HEK293 (cell line): ENCODE data around the gene CDH12.

Source experiments
- KLF8 ChIP-seq: fragments of 450-650 bp; formaldehyde crosslinking; IDR thresholded peaks from 2 replicates; pipeline ENCODE4 v1.5.1; 2016; ENCODE audit warnings: missing biosample characterization, missing genetic modification characterization
- PBX3 ChIP-seq: sonication (generic); formaldehyde crosslinking; IDR thresholded peaks from 2 replicates; pipeline ENCODE4 v1.8.1; 2022; ENCODE audit warnings: mild to moderate bottlenecking, moderate library complexity, missing genetic modification reagents
- ZBTB6 ChIP-seq: fragments of 450-650 bp; formaldehyde crosslinking; IDR thresholded peaks from 2 replicates; pipeline ENCODE4 v1.5.1; 2017; ENCODE audit warnings: missing biosample characterization, missing genetic modification characterization
- ZBTB8A ChIP-seq: fragments of 450-650 bp; formaldehyde crosslinking; IDR thresholded peaks from 2 replicates; pipeline ENCODE4 v1.5.1; 2016; ENCODE audit warnings: missing biosample characterization, missing genetic modification characterization
- ZNF133 ChIP-seq: fragments of 450-650 bp; formaldehyde crosslinking; IDR thresholded peaks from 2 replicates; pipeline ENCODE4 v1.5.1; 2016; ENCODE audit warnings: missing biosample characterization, missing genetic modification characterization
- ZNF2 ChIP-seq: fragments of 450-650 bp; formaldehyde crosslinking; IDR thresholded peaks from 2 replicates; pipeline ENCODE4 v1.5.1; 2016; ENCODE audit warnings: missing biosample characterization, missing genetic modification characterization
- ZNF274 ChIP-seq, 2 experiments: fragments of 200-500 bp in 1 of 2; fragments of 450-650 bp in 1 of 2; sonication (Bioruptor generic) in 1 of 2; formaldehyde crosslinking in 1 of 2; IDR thresholded peaks; 2 replicates each; pipeline versions ENCODE4 v1.5.1 to v1.6.1; 2014 to 2016; ENCODE audit warnings: borderline replicate concordance in 1 of 2, inconsistent platforms in 1 of 2, low read length in 1 of 2, missing biosample characterization in 1 of 2, missing genetic modification characterization in 1 of 2
- ZNF280C ChIP-seq: fragments of 450-650 bp; formaldehyde crosslinking; IDR thresholded peaks from 2 replicates; pipeline ENCODE4 v1.5.1; 2016; ENCODE audit warnings: missing biosample characterization, missing genetic modification characterization
- ZNF311 ChIP-seq: fragments of 450-650 bp; formaldehyde crosslinking; IDR thresholded peaks from 2 replicates; pipeline ENCODE4 v1.5.1; 2017; ENCODE audit warnings: missing biosample characterization, missing genetic modification characterization, borderline replicate concordance
- ZNF585B ChIP-seq: fragments of 450-650 bp; formaldehyde crosslinking; IDR thresholded peaks from 2 replicates; pipeline ENCODE4 v1.5.1; 2016; ENCODE audit warnings: missing biosample characterization, missing genetic modification characterization
- TF ChIP-seq, protein P1 (sequence below): fragments of 450-650 bp; formaldehyde crosslinking; IDR thresholded peaks from 2 replicates; pipeline ENCODE4 v1.5.1; 2016; ENCODE audit warnings: missing biosample characterization, missing genetic modification characterization
- TF ChIP-seq, protein P2 (sequence below): fragments of 450-650 bp; formaldehyde crosslinking; IDR thresholded peaks from 2 replicates; pipeline ENCODE4 v1.5.1; 2016; ENCODE audit warnings: missing biosample characterization, missing genetic modification characterization
- TF ChIP-seq, protein P3 (sequence below): fragments of 450-650 bp; formaldehyde crosslinking; IDR thresholded peaks from 2 replicates; pipeline ENCODE4 v1.5.1; 2016; ENCODE audit warnings: missing biosample characterization, missing genetic modification characterization
- TF ChIP-seq, protein P4 (sequence below): fragments of 450-650 bp; formaldehyde crosslinking; IDR thresholded peaks from 2 replicates; pipeline ENCODE4 v1.5.1; 2017; ENCODE audit warnings: missing biosample characterization, missing genetic modification characterization

- TF ChIP-seq, protein P1, sequence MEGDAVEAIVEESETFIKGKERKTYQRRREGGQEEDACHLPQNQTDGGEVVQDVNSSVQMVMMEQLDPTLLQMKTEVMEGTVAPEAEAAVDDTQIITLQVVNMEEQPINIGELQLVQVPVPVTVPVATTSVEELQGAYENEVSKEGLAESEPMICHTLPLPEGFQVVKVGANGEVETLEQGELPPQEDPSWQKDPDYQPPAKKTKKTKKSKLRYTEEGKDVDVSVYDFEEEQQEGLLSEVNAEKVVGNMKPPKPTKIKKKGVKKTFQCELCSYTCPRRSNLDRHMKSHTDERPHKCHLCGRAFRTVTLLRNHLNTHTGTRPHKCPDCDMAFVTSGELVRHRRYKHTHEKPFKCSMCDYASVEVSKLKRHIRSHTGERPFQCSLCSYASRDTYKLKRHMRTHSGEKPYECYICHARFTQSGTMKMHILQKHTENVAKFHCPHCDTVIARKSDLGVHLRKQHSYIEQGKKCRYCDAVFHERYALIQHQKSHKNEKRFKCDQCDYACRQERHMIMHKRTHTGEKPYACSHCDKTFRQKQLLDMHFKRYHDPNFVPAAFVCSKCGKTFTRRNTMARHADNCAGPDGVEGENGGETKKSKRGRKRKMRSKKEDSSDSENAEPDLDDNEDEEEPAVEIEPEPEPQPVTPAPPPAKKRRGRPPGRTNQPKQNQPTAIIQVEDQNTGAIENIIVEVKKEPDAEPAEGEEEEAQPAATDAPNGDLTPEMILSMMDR (tag by site-specific recombination), result no peak
- TF ChIP-seq ZNF274 (IDR thresholded peaks at IDR 0.05; ENCODE audit: low read length), result no peak
- TF ChIP-seq ZNF274 (tag by site-specific recombination; IDR thresholded peaks at IDR 0.05; ENCODE audit: borderline replicate concordance), result no peak
- no peak for TF ChIP-seq ZNF311 (tag by site-specific recombination)
- TF ChIP-seq ZBTB8A (tag by site-specific recombination), result no peak
- TF ChIP-seq KLF8, result no peak
- no peak for TF ChIP-seq ZNF133 (tag by site-specific recombination)
- TF ChIP-seq, protein P2, sequence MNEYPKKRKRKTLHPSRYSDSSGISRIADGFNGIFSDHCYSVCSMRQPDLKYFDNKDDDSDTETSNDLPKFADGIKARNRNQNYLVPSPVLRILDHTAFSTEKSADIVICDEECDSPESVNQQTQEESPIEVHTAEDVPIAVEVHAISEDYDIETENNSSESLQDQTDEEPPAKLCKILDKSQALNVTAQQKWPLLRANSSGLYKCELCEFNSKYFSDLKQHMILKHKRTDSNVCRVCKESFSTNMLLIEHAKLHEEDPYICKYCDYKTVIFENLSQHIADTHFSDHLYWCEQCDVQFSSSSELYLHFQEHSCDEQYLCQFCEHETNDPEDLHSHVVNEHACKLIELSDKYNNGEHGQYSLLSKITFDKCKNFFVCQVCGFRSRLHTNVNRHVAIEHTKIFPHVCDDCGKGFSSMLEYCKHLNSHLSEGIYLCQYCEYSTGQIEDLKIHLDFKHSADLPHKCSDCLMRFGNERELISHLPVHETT (tag by site-specific recombination), result no peak
- TF ChIP-seq, protein P3, sequence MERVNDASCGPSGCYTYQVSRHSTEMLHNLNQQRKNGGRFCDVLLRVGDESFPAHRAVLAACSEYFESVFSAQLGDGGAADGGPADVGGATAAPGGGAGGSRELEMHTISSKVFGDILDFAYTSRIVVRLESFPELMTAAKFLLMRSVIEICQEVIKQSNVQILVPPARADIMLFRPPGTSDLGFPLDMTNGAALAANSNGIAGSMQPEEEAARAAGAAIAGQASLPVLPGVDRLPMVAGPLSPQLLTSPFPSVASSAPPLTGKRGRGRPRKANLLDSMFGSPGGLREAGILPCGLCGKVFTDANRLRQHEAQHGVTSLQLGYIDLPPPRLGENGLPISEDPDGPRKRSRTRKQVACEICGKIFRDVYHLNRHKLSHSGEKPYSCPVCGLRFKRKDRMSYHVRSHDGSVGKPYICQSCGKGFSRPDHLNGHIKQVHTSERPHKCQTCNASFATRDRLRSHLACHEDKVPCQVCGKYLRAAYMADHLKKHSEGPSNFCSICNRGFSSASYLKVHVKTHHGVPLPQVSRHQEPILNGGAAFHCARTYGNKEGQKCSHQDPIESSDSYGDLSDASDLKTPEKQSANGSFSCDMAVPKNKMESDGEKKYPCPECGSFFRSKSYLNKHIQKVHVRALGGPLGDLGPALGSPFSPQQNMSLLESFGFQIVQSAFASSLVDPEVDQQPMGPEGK (tag by site-specific recombination), result no peak
- TF ChIP-seq ZBTB6 (tag by site-specific recombination), result no peak
- no peak for TF ChIP-seq ZNF2 (tag by site-specific recombination)
- TF ChIP-seq ZNF585B (tag by site-specific recombination), result no peak
- TF ChIP-seq, protein P4, sequence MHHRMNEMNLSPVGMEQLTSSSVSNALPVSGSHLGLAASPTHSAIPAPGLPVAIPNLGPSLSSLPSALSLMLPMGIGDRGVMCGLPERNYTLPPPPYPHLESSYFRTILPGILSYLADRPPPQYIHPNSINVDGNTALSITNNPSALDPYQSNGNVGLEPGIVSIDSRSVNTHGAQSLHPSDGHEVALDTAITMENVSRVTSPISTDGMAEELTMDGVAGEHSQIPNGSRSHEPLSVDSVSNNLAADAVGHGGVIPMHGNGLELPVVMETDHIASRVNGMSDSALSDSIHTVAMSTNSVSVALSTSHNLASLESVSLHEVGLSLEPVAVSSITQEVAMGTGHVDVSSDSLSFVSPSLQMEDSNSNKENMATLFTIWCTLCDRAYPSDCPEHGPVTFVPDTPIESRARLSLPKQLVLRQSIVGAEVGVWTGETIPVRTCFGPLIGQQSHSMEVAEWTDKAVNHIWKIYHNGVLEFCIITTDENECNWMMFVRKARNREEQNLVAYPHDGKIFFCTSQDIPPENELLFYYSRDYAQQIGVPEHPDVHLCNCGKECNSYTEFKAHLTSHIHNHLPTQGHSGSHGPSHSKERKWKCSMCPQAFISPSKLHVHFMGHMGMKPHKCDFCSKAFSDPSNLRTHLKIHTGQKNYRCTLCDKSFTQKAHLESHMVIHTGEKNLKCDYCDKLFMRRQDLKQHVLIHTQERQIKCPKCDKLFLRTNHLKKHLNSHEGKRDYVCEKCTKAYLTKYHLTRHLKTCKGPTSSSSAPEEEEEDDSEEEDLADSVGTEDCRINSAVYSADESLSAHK (tag by site-specific recombination), result no peak
- no peak for TF ChIP-seq PBX3 (CRISPR knock-in tag)
- TF ChIP-seq ZNF280C (tag by site-specific recombination), result no peak
These were observed 1148.0 kb downstream of the CDH12 start for GRCh38 chr5:21704974-21705668.
